Measurements from ENCODE around the gene MRPL9. TPM values are rescaled to one million over a fixed set of nuclear protein-coding genes. Genes with fewer than 3 reads are reported as not detected.
"Not testable (repeated sequence)": the region's sequence is repeated elsewhere in the genome, so short reads cannot be mapped to it uniquely, and the experiment has no call there.

MRPL9 gene
- total RNA-seq, 1 donor from 2014 or later: 34.1 TPM

DNA sequence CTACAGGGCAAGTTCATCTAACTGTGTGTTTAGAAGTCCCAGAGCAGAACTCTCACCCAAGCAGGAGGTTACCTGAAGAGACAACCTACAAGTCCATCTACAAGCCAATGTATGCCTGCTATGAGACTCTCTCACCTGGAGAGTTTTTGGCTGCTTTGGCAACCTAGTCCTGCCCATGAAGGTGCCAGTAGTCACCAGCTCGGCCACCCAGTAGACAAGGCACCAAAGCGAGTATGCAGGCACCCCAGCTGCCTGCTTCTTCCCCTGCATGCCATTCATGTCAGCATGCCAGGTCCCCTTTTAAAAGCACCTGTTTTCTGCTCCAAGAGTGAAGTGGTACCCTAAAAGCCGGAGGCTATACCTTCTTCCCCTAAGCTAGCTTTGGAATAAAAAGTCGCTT is 21.8 kb downstream of the MRPL9 start:
- Histone ChIP-seq H3K27me3 (no peaks in the 10 kb centered on the region), H3K36me3 (no peaks in the 10 kb centered on the region), H3K27ac (no peak overlapping the region), H3K9me3 (no peaks in the 10 kb centered on the region), H3K4me3 (no peak overlapping the region), H3K4me1 (no peaks in the 10 kb centered on the region)
- TF ChIP-seq POLR2A (IDR thresholded peaks at IDR 0.05): no peak
- TF ChIP-seq, protein P1, sequence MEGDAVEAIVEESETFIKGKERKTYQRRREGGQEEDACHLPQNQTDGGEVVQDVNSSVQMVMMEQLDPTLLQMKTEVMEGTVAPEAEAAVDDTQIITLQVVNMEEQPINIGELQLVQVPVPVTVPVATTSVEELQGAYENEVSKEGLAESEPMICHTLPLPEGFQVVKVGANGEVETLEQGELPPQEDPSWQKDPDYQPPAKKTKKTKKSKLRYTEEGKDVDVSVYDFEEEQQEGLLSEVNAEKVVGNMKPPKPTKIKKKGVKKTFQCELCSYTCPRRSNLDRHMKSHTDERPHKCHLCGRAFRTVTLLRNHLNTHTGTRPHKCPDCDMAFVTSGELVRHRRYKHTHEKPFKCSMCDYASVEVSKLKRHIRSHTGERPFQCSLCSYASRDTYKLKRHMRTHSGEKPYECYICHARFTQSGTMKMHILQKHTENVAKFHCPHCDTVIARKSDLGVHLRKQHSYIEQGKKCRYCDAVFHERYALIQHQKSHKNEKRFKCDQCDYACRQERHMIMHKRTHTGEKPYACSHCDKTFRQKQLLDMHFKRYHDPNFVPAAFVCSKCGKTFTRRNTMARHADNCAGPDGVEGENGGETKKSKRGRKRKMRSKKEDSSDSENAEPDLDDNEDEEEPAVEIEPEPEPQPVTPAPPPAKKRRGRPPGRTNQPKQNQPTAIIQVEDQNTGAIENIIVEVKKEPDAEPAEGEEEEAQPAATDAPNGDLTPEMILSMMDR (IDR thresholded peaks at IDR 0.05): no peak
- TF ChIP-seq POLR2AphosphoS5 (IDR thresholded peaks at IDR 0.05; ENCODE audit: insufficient read depth in 1 of 2, low read depth in 1 of 2): no peak
- DNase-seq (ENCODE audit: extremely low spot score in 2 of 2): peak in 1 of 2 donors; percentile 52
- intact Hi-C loops (cut with DNase I): no loop called here

DNA sequence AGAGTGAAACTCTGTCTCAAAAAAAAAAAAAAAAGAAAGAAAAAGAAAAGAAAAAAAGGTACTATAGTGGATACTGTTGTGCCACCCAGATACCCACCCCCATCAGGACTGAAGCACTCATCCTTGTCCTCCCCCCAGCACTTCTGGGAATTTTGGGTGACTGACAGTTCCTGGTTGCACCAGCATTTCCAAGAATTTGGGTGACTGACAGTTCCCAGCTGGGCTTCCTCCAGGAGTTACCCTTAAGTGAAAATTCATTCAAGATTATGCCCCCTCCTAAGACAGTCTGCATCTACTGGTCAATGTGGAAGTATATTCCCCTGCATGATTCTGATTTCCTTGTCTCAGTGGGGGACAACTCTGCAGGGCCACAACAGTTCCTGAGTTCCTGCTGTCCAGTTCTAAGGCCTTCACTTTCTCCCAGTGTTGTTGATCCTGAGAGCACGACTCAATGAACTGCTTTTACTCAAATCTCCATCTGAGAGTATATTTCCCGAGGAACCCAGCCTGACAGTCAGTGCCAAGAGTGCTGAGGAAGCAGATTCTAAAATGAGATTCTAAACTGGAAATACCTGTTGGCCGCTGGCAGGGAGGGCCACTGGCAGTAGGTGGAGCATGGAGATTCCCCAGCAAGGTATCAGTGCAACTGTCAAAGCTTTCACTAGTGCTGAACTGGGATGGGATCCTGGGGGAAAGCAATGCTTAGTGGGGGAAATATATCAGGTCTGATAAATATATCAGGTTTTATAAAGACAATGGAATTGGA is 23.5 kb downstream of the MRPL9 start:
- H3K9me3 ChIP-seq: no peaks in the 10 kb centered on the region
- intact Hi-C loops (cut with DNase I): loop anchor here (10.0 kb wide), 1 partner anchor 205 kb away; no protein-coding TSS in a partner anchor
- no peaks in the 10 kb centered on the region for H3K27me3 ChIP-seq
- DNase-seq (ENCODE audit: extremely low spot score in 2 of 2): peak in 1 of 2 donors; percentile 56
- no peaks in the 10 kb centered on the region for H3K4me1 ChIP-seq
- peak in 1 of 2 donors; percentile 69 for TF ChIP-seq POLR2AphosphoS5 (IDR thresholded peaks at IDR 0.05; ENCODE audit: insufficient read depth in 1 of 2, low read depth in 1 of 2)
- TF ChIP-seq POLR2A (IDR thresholded peaks at IDR 0.05): no peak
- H3K36me3 ChIP-seq: no peaks in the 10 kb centered on the region
- H3K27ac ChIP-seq: no peak overlapping the region
- H3K4me3 ChIP-seq: no peak overlapping the region

DNA sequence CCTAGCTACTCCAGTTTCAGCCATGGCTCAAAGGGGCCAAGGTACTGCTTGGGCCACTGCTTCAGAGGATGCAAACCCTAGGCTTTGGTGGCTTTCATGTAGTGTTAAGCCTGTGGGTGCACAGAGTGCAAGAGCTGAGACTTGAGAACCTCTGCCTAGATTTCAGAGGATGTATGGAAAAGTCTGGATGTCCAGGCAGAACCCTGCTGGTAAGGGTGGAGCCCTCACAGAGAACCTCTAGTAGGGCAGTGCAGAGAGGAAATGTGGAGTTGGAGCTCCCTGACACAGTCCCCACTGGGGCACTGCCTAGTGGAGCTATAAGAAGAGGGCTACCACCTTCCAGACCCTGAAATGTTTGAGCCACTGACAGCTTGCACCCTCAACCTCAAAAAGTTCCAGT is 25.8 kb downstream of the MRPL9 start:
- intact Hi-C loops (cut with DNase I): loop anchor here (10.0 kb wide), 1 partner anchor 203 kb away; no protein-coding TSS in a partner anchor
- Histone ChIP-seq H3K36me3 (no peaks in the 10 kb centered on the region), H3K4me3 (no peak overlapping the region), H3K27me3 (no peaks in the 10 kb centered on the region), H3K9me3 (no peaks in the 10 kb centered on the region), H3K27ac (no peak overlapping the region), H3K4me1 (no peaks in the 10 kb centered on the region)
- no peak for DNase-seq (ENCODE audit: extremely low spot score in 2 of 2)
- TF ChIP-seq POLR2AphosphoS5 (IDR thresholded peaks at IDR 0.05; ENCODE audit: insufficient read depth in 1 of 2, low read depth in 1 of 2) (no peak), POLR2A (IDR thresholded peaks at IDR 0.05) (no peak)
- TF ChIP-seq, protein P1 (IDR thresholded peaks at IDR 0.05): no peak

DNA sequence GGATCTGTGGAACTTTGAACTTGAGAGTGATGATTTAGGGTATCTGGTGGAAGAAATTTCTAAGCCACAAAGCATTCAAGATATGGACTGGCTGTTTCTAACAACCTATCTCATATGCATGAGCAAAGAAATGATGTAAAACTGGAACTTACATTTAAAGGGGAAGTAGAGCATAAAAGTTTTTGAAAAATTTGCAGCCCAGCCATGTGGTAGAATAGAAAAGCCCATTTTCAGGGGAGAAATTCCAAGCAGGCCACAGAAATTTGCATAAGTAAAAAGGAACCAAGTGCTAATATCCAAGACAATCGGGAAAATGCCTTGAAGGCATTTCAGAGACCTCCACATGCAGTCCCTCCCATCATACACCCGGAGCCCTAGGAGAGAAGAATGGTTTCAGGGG is 26.3 kb downstream of the MRPL9 start:
- DNase-seq (ENCODE audit: extremely low spot score in 2 of 2): no peak
- H3K27me3 ChIP-seq: no peaks in the 10 kb centered on the region

DNA sequence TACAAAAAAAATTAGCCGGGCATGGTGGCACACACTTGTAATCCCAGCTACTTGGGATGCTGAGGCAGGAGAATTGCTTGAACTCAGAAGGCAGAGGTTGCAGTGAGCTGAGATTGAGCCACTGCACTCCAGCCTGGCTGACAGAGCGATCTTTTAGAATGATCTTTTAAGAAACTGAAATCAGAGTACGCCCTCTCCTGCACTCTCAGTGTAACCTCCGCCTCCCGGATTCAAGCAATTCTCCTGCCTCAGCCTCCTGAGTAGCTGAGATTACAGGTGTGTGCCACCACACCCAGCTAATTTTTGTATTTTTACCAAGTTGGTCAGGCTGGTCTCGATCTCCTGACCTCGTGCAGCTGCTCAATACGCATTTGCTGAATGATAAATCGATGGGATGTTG is 29.3 kb downstream of the MRPL9 start:
- not testable (repeated sequence) for H3K4me1 ChIP-seq; H3K27me3 ChIP-seq; H3K9me3 ChIP-seq; H3K4me3 ChIP-seq; H3K27ac ChIP-seq; DNase-seq (ENCODE audit: extremely low spot score in 2 of 2); H3K36me3 ChIP-seq
- intact Hi-C loops (cut with DNase I): loop anchor here (5.0 to 10.0 kb wide), 2 partner anchors 142 to 199 kb away; no protein-coding TSS in a partner anchor

More for the DNA sequence above, 26.3 kb downstream of the MRPL9 start:
- no peak overlapping the region for H3K4me3 ChIP-seq
- H3K36me3 ChIP-seq: no peaks in the 10 kb centered on the region
- H3K27ac ChIP-seq: no peak overlapping the region
- TF ChIP-seq POLR2AphosphoS5 (IDR thresholded peaks at IDR 0.05; ENCODE audit: insufficient read depth in 1 of 2, low read depth in 1 of 2): no peak
- TF ChIP-seq, protein P1 (IDR thresholded peaks at IDR 0.05): no peak
- TF ChIP-seq POLR2A (IDR thresholded peaks at IDR 0.05): no peak
- H3K9me3 ChIP-seq: no peaks in the 10 kb centered on the region
- intact Hi-C loops (cut with DNase I): loop anchor here (10.0 kb wide), 1 partner anchor 202 kb away; no protein-coding TSS in a partner anchor
- no peaks in the 10 kb centered on the region for H3K4me1 ChIP-seq

DNA sequence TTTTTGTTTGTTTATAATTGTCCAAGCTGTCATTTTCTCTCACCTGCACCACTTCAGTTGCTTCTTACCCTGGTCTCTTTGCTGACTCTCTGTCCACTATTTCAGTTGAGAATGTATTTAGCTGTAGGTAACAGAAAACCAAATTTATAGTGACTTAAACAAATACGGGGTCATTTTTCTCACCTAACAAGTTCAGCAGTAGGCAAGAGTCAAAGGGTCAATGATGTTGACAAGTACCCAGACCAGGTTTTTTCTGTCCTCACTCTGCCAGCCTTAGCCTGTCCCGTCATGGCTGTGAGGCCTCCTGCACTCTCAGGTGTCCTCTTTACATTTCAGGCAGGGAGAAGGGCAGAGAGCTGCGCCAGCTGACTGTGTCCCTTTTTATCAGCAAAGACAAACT is 30.2 kb downstream of the MRPL9 start:
- H3K27me3 ChIP-seq: no peaks in the 10 kb centered on the region
- no peak overlapping the region for H3K27ac ChIP-seq
- H3K4me1 ChIP-seq: no peaks in the 10 kb centered on the region
- H3K9me3 ChIP-seq: no peaks in the 10 kb centered on the region
- no peak overlapping the region for H3K4me3 ChIP-seq
- TF ChIP-seq POLR2AphosphoS5 (IDR thresholded peaks at IDR 0.05; ENCODE audit: insufficient read depth in 1 of 2, low read depth in 1 of 2): no peak
- TF ChIP-seq POLR2A (IDR thresholded peaks at IDR 0.05): no peak
- TF ChIP-seq, protein P1 (IDR thresholded peaks at IDR 0.05): no peak
- intact Hi-C loops (cut with DNase I): loop anchor here (5.0 to 10.0 kb wide), 2 partner anchors 141 to 198 kb away; no protein-coding TSS in a partner anchor
- no peaks in the 10 kb centered on the region for H3K36me3 ChIP-seq
- DNase-seq (ENCODE audit: extremely low spot score in 2 of 2): no peak

Data from vagina (tissue), 2 donors.